Adrenal gland (tissue), 12 donors: ENCODE data around the gene HARS2. TPM values are rescaled to one million over a fixed set of nuclear protein-coding genes. Genes with fewer than 3 reads are reported as not detected.

ENCODE experiments used
- DNase-seq, 7 donors: peaks; one replicate each; pipeline ENCODE4 v3.0.0-alpha.2; 2019 to 2020
- H3K27ac ChIP-seq, 5 donors: fragments of 200-600 bp; sonication (generic) in 4 of 5; 1 replicate in 3 of 5; 2 replicates in 2 of 5; pipeline versions ENCODE4 v1.5.1 to v1.8.0; 2016 to 2020; ENCODE audit warnings: mild to moderate bottlenecking in 1 of 5
- H3K27me3 ChIP-seq: fragments of 200-600 bp; 2 replicates; pipeline ENCODE4 v1.8.0; 2021
- H3K36me3 ChIP-seq, 2 donors: fragments of 200-600 bp; replicated peaks in 1 of 2; 1 replicate in 1 of 2; 2 replicates in 1 of 2; pipeline versions ENCODE4 v1.5.1 to v1.8.0; 2018 to 2022
- H3K4me1 ChIP-seq, 2 donors: fragments of 200-600 bp; replicated peaks in 1 of 2; 1 replicate in 1 of 2; 2 replicates in 1 of 2; pipeline versions ENCODE4 v1.5.1 to v1.8.0; 2018 to 2021
- H3K4me3 ChIP-seq, 4 donors: fragments of 200-600 bp; sonication (generic) in 3 of 4; one replicate each; pipeline ENCODE4 v1.5.1; 2016 to 2018
- H3K9me3 ChIP-seq, 3 donors: fragments of 200-600 bp; sonication (generic) in 1 of 3; replicated peaks in 1 of 3; 1 replicate in 2 of 3; 2 replicates in 1 of 3; pipeline versions ENCODE4 v1.5.1 to v1.8.0; 2016 to 2021
- CTCF ChIP-seq, 6 experiments: fragments of 450-650 bp in 4 of 6; fragments of 200-600 bp in 2 of 6; sonication (generic) in 1 of 6; IDR thresholded peaks; 1 replicate in 5 of 6; 2 replicates in 1 of 6; pipeline versions ENCODE4 v1.5.1 to v1.8.0; 2016 to 2021; ENCODE audit warnings: antibody characterized with exemption in 6 of 6, mild to moderate bottlenecking in 2 of 6, moderate library complexity in 1 of 6
- POLR2A ChIP-seq, 2 donors: fragments of 450-650 bp; IDR thresholded peaks; one replicate each; pipeline ENCODE4 v1.6.1; 2017; ENCODE audit warnings: antibody characterized with exemption in 2 of 2, mild to moderate bottlenecking in 2 of 2, moderate library complexity in 1 of 2
- WGBS, 4 donors: extraction: QIAGEN DNeasy Blood & Tissue Kit in 2 of 4; methylation state at CpG; one replicate each; pipeline versions ENCODE4 v1.1.5 to v1.1.7; 2013 to 2017; 5-methylcytosine and 5-hydroxymethylcytosine counted together
- intact Hi-C, 2 donors: fragments of 100-400 bp; cut with DNase I; formaldehyde crosslinking; loops; one replicate each; pipeline versions ENCODE4 v1.14.1 to v1.15.0; 2022 to 2023
- polyA plus RNA-seq, 3 donors: library from polyadenylated mRNA; stranded (reverse); fragments of 200-250 nt in 2 of 3; fragments of 350-450 nt in 1 of 3; fragmentation: Illumina TruSeq in 1 of 3; extraction: RNeasy Lipid Tissue Mini Kit (QIAGEN cat#74804) in 1 of 3; gene quantifications; one replicate each; pipeline ENCODE4 v1.2.3, GENCODE V29; 2013 to 2014
- total RNA-seq, 9 donors: library from RNA; depleted of rRNA in 4 of 9; stranded (reverse); fragments of >200 nt in 4 of 9; fragments of 120-200 nt in 1 of 9; fragmentation: NEBNext Ultra II Directional in 1 of 9; extraction: Animal tissue kit (Norgen Biotek cat#: 25700) in 1 of 9; gene quantifications; one replicate each; pipeline versions ENCODE4 v1.1.0 to v1.2.4, GENCODE V29; 2013 to 2023
- donor health status: healthy with polysubstance abuse.
- donor health status: Bipolar disorder and iron deficiency.
- donor health status: DM: yes; HTN: yes; CAD: no.
- donor health status: DM: no; HTN: no; CAD: no.
- donor health status: DM: no; HTN: no; CAD: no.
- donor health status: DM: yes; HTN: yes; CAD: no.

The HARS2 gene
- total and polyA plus RNA-seq, 12 donors, result 21.3 to 51.2 (median 31.6) TPM

GRCh38 chr5:140725799-140726471 lies 34.7 kb downstream of the HARS2 start:
- H3K36me3 ChIP-seq, result no peaks in the 10 kb centered on the region
- H3K27me3 ChIP-seq, result no peaks in the 10 kb centered on the region
- H3K4me1 ChIP-seq, result no peaks in the 10 kb centered on the region
- peak in 1 of 2 donors; percentile 64 for TF ChIP-seq POLR2A (IDR thresholded peaks at IDR 0.05)
- no peak for TF ChIP-seq CTCF (IDR thresholded peaks at IDR 0.05)
- no peaks in the 10 kb centered on the region for H3K9me3 ChIP-seq
- H3K4me3 ChIP-seq, result peak overlapping the region in 1 of 4 donors; percentile 29
- DNase-seq, result peak; percentile 77 to 95 (median 82)
- peak overlapping the region in 2 of 5 donors; percentile 31 to 68 for H3K27ac ChIP-seq
- intact Hi-C loops, result no loop called here
- WGBS, 4 donors, result 7 to 14% (median 9%) methylated on average over 23 of the region's 23 CpGs

- Histone ChIP-seq H3K36me3 (no peaks in the 10 kb centered on the region), H3K4me1 (no peaks in the 10 kb centered on the region), H3K27me3 (peaks cover 2% of the 10 kb centered on the region), H3K9me3 (no peaks in the 10 kb centered on the region), H3K4me3 (no peak overlapping the region), H3K27ac (no peak overlapping the region)
- intact Hi-C loops, result no loop called here
- TF ChIP-seq POLR2A (IDR thresholded peaks at IDR 0.05) (no peak), CTCF (IDR thresholded peaks at IDR 0.05) (no peak)
- no peak for DNase-seq
- 40 to 70% (median 58%) methylated on average over 4 of the region's 4 CpGs for WGBS, 4 donors
Observed at GRCh38 chr5:140733098-140733497, 41.8 kb downstream of the HARS2 start.

GRCh38 chr5:140734354-140734753 lies 43.1 kb downstream of the HARS2 start:
- intact Hi-C loops, result no loop called here
- TF ChIP-seq CTCF (IDR thresholded peaks at IDR 0.05), result peak in 3 of 6 experiments; percentile 11 to 27 (median 24)
- TF ChIP-seq POLR2A (IDR thresholded peaks at IDR 0.05), result no peak
- no peak for DNase-seq
- Histone ChIP-seq H3K27ac (no peak overlapping the region), H3K9me3 (no peaks in the 10 kb centered on the region), H3K4me1 (no peaks in the 10 kb centered on the region), H3K27me3 (peaks cover 2% of the 10 kb centered on the region), H3K4me3 (no peak overlapping the region), H3K36me3 (no peaks in the 10 kb centered on the region)
- WGBS, 4 donors, result 59 to 70% (median 64%) methylated on average over 7 of the region's 7 CpGs

- Histone ChIP-seq H3K9me3 (no peaks in the 10 kb centered on the region), H3K4me1 (no peaks in the 10 kb centered on the region), H3K4me3 (no peak overlapping the region), H3K36me3 (no peaks in the 10 kb centered on the region), H3K27me3 (peaks cover 2% of the 10 kb centered on the region), H3K27ac (no peak overlapping the region)
- 55 to 85% (median 69%) methylated on average over 1 of the region's 1 CpG for WGBS, 4 donors
- DNase-seq, result no peak
- TF ChIP-seq POLR2A (IDR thresholded peaks at IDR 0.05) (no peak), CTCF (IDR thresholded peaks at IDR 0.05) (no peak)
- intact Hi-C loops, result no loop called here
Observed at GRCh38 chr5:140737486-140737885, 46.2 kb downstream of the HARS2 start.
